ENCODE results near the gene LRRC4.

DNA sequence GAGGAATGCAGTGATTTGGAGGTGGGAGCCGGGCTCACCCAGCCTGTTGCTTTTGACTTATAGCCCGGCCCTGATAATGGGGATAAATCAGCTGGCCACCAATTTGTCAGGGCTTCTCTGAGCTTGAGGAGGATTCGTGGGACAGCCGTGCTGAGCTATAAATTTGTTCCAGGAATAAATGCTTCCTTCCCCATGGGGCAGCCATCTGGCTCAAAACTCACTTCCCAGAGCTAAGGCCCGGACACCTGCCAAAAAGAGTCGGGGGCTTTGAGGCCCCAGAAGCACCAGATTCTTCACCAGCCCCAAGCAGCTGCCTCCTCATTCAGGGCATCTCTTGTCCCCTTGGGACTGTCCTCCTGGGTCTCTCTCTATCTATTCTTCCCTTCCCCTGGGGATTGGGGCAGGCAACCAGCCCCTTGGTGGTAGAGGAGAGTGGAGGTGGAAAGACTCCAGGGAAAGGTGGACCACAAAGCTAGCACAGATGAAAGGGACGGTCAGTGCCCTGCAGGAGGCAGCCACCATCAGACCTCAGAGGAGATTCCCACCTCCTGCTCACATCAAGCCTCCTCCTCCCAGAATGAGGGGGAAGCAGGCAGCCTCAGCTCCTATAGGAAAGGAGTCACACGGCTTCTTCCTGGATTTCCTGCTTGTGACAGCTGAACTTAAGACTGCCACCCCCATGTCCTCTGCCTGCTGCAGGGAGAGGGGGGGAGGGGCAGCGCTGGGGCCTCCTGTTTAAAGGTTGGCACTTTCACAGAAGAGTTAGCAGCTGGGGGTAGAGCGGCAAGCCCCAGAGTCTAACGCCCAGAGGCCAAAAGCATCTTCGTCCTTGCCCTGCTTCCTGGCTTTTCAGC lies 44.2 kb upstream of the LRRC4 start:
- TF ChIP-seq GATA2 (IDR thresholded peaks at IDR 0.05; ENCODE audit: low read depth, low read length) (no peak), GATA3 (IDR thresholded peaks at IDR 0.05; ENCODE audit: low read depth, low read length) (no peak)
